Measurements from ENCODE around the gene PPP1R1A. TPM values are rescaled to one million over a fixed set of nuclear protein-coding genes. Genes with fewer than 3 reads are reported as not detected.

The PPP1R1A gene, protein sequence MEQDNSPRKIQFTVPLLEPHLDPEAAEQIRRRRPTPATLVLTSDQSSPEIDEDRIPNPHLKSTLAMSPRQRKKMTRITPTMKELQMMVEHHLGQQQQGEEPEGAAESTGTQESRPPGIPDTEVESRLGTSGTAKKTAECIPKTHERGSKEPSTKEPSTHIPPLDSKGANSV
- total RNA-seq (100 to 1,000 TPM in 3 of 4 donors, 10 to 100 TPM in 1; 93.7 to 360 (median 247) TPM), polyA plus RNA-seq (100 to 1,000 TPM; 187 to 265 (median 203) TPM)
- long read RNA-seq, donor 1, transcript PPP1R1A-201 (7 exons, 1,826 nt): major isoform, 141 of 171 reads
- long read RNA-seq, donor 1, partial matches to known transcripts: 17 of 171 reads
- long read RNA-seq, donor 1, other reads (novel, unspliced or antisense): 13 of 171 reads
- long read RNA-seq, donor 2, transcript PPP1R1A-201 (7 exons, 1,826 nt): major isoform, 576 of 652 reads
- long read RNA-seq, donor 2, partial matches to known transcripts: 28 of 652 reads
- long read RNA-seq, donor 2, other reads (novel, unspliced or antisense): 48 of 652 reads

DNA sequence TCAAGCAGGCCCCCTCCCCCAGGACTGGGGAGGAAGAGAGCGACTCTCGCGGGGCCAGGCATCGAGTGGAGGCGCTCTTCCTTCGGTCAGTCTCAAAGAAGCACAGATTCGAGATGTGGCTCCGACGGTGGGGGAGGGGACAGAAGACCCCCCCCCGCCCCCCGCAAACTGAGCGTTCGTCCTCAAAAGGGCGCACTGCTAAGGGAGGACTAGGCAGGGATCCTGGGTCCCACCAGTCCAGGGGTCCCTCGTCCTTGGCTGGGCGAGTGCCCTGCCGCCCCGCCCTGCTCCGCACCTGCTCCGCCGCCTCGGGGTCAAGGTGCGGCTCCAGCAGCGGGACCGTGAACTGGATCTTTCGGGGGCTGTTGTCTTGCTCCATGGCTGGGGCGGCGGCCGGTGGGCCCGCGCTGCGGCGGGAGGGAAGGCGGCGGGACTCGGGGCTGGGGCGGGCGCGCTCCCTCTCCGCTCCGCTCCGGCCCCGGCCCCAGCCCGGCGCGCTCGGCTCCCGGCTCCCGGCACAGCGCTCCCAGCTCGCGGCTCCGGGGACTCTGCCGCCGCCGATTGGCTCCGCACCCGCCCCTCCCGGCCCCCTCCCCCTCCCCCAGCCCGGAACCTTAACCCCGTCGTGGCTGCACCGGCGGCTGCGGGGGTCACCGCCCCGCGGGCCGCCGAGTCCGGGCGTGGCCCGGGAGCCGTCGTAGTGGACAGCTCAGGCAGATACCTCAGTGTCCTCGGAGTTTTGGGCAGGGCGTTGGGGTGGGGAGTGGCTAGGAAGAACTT, at the start of gene PPP1R1A:
Gene PPP1R1A (minus strand): TSS at position 550 of the 780 bp plus-strand sequence. CDS start 171 bp downstream, at position 379.
- ATAC-seq: peak; percentile 62 to 70 (median 65)
- H3K36me3 ChIP-seq (ENCODE audit: insufficient read depth in 1 of 2, low read depth in 1 of 2): peaks cover 0 to 9% of the 10 kb centered on the region in 2 donors
- no peaks in the 10 kb centered on the region for H3K9me3 ChIP-seq
- intact Hi-C loops (cut with DNase I): no loop called here
- H3K27ac ChIP-seq: peak within 1 kb of the TSS; percentile 82
- H3K4me3 ChIP-seq: peak within 1 kb of the TSS; percentile 83
- 1 to 2% (median 2%) methylated on average over 45 to 77 of the region's 77 CpGs for WGBS, 3 donors
- peaks cover 18% of the 10 kb centered on the region for H3K4me1 ChIP-seq
- TF ChIP-seq, protein P1, sequence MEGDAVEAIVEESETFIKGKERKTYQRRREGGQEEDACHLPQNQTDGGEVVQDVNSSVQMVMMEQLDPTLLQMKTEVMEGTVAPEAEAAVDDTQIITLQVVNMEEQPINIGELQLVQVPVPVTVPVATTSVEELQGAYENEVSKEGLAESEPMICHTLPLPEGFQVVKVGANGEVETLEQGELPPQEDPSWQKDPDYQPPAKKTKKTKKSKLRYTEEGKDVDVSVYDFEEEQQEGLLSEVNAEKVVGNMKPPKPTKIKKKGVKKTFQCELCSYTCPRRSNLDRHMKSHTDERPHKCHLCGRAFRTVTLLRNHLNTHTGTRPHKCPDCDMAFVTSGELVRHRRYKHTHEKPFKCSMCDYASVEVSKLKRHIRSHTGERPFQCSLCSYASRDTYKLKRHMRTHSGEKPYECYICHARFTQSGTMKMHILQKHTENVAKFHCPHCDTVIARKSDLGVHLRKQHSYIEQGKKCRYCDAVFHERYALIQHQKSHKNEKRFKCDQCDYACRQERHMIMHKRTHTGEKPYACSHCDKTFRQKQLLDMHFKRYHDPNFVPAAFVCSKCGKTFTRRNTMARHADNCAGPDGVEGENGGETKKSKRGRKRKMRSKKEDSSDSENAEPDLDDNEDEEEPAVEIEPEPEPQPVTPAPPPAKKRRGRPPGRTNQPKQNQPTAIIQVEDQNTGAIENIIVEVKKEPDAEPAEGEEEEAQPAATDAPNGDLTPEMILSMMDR (IDR thresholded peaks at IDR 0.05): no peak
- no peaks in the 10 kb centered on the region for H3K27me3 ChIP-seq (ENCODE audit: insufficient read depth in 3 of 3, low read length in 2 of 3)
- DNase-seq: peak; percentile 25 to 75

DNA sequence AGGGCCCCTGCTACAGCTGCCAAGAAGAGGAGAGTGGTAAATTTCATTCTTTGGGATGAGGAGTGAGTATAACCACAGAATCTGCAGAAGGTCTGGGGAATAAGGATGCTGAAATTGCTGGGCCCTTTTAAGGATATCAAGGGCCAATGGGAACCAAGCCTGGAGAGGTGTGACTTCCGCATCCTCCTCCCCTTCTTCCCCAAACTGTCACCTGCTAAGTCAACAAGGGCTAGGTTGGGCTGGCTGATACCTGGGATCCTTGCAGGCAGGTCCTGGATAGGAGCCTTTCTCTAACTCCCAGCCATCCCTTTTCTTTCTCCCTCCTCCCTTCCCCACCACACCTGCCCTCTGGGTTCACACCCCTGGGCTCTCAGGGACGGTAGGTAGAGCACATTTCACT, 46.3 kb upstream of the PPP1R1A start, which contains the start of gene LACRT:
Gene LACRT (minus strand): TSS at position 101 of the 400 bp plus-strand sequence. CDS start 54 bp downstream, at position 47.
- TF ChIP-seq, protein P1 (IDR thresholded peaks at IDR 0.05): no peak
- Histone ChIP-seq H3K4me1 (no peaks in the 10 kb centered on the region), H3K4me3 (no peak within 1 kb of the TSS), H3K27me3 (ENCODE audit: insufficient read depth in 3 of 3, low read length in 2 of 3) (peaks cover 0 to 4% (median 0%) of the 10 kb centered on the region in 3 donors), H3K36me3 (ENCODE audit: insufficient read depth in 1 of 2, low read depth in 1 of 2) (no peaks in the 10 kb centered on the region), H3K9me3 (no peaks in the 10 kb centered on the region), H3K27ac (no peak within 1 kb of the TSS)
- DNase-seq (no peak), ATAC-seq (no peak)
- 76 to 81% (median 81%) methylated on average over 2 of the region's 2 CpGs for WGBS, 3 donors
- intact Hi-C loops (cut with DNase I): no loop called here

DNA sequence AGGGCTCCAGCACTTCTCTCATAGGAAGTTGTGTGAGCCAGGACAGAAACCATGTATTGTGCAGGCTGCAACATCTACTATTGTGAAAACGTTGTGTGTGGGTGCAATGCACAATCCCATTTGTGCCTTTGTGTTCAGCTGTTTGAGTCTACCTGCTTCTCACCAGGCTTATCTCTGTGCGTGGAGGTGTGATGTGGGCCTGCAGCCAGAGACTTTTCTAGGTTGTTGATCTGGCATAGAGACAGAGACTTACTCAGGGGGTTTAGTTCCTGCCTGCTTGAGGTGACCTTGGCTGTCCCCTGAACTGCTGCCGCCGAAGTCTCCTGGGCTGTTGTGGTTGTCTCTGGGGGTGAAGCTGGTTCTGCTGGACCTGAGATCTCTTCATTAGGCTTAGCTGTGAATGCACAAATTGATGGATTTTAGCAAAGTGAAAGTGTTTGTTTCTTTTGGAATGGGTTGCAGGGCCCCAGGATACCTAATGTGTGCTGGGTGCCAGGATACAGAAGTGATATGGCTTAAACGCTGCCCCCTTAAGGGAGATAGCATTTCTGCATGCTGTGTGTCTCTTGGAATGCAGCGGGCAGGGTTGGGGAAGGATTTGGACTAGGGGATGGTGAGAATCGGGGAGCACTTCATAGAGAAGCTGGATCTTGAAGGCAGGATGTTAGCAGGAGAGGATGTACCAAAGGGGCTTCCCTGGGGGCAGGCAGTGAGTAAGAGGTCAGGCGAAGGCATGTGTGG, 43.7 kb upstream of the PPP1R1A start:
- Histone ChIP-seq H3K4me1 (no peaks in the 10 kb centered on the region), H3K4me3 (no peak overlapping the region), H3K27ac (no peak overlapping the region), H3K27me3 (ENCODE audit: insufficient read depth in 3 of 3, low read length in 2 of 3) (peaks cover 0 to 4% (median 0%) of the 10 kb centered on the region in 3 donors), H3K9me3 (no peaks in the 10 kb centered on the region), H3K36me3 (ENCODE audit: insufficient read depth in 1 of 2, low read depth in 1 of 2) (no peaks in the 10 kb centered on the region)
- TF ChIP-seq, protein P1 (IDR thresholded peaks at IDR 0.05): no peak
- intact Hi-C loops (cut with DNase I): no loop called here
- WGBS, 3 donors: 65 to 67% (median 66%) methylated on average over 8 of the region's 8 CpGs
- DNase-seq (no peak), ATAC-seq (no peak)

DNA sequence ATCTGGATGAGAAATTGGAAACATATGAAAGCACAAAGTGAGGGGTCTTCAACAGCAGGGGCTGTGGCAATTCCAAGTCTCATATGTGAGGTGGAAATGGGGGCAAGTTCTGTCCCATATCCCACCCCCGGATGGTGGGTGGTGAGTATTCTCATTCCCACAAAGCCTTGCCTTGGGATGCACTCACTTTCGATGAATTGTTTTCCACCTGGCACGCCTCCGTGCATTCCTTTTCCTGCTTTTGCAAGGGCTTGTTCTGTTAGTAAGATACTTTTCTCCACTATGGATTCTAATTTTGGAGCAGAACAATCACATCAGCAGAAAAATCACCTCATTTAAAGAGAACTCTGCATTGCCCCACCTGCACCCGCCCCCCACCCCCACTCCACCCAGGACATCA, 43.1 kb upstream of the PPP1R1A start:
- no peak overlapping the region for H3K27ac ChIP-seq
- no peaks in the 10 kb centered on the region for H3K36me3 ChIP-seq (ENCODE audit: insufficient read depth in 1 of 2, low read depth in 1 of 2)
- H3K9me3 ChIP-seq: no peaks in the 10 kb centered on the region
- H3K4me1 ChIP-seq: no peaks in the 10 kb centered on the region
- no peak for DNase-seq
- H3K4me3 ChIP-seq: no peak overlapping the region
- TF ChIP-seq, protein P1 (IDR thresholded peaks at IDR 0.05): no peak
- intact Hi-C loops (cut with DNase I): no loop called here
- WGBS, 3 donors: 65 to 80% (median 78%) methylated on average over 5 of the region's 5 CpGs
- ATAC-seq: no peak
- H3K27me3 ChIP-seq (ENCODE audit: insufficient read depth in 3 of 3, low read length in 2 of 3): peaks cover 0 to 4% (median 0%) of the 10 kb centered on the region in 3 donors
